Measurements from ENCODE around the gene CMIP. TPM values are rescaled to one million over a fixed set of nuclear protein-coding genes. Genes with fewer than 3 reads are reported as not detected.

Gene CMIP
- total RNA-seq, 5 donors from 2014 or later (not counting 1 experiment from before 2014, with no cell fraction given): 39.8 to 55.9 (median 42.6) TPM

- no peak overlapping the region for H3K27ac ChIP-seq (ENCODE audit: low read length)
- H3K4me1 Mint-ChIP-seq: peaks cover 14 to 16% (median 14%) of the 10 kb centered on the region in 3 donors
- H3K27me3 Mint-ChIP-seq: no peaks in the 10 kb centered on the region
- H3K27ac Mint-ChIP-seq: peak overlapping the region in 1 of 2 donors; percentile 1
- CTCF ChIA-PET: no interaction called here
- POLR2A ChIA-PET: no interaction called here
- WGBS (ENCODE audit: insufficient coverage): 60% methylated on average over 4 of the region's 4 CpGs
- H3K36me3 Mint-ChIP-seq: no peaks in the 10 kb centered on the region
- H3K9me3 Mint-ChIP-seq: no peaks in the 10 kb centered on the region
- H3K4me1 ChIP-seq (ENCODE audit: control insufficient read depth in 1 of 2, extremely low read depth in 1 of 2, insufficient read depth in 2 of 2, low read length in 2 of 2): peaks cover 0 to 17% of the 10 kb centered on the region in 2 experiments
- H3K9me3 ChIP-seq: no peaks in the 10 kb centered on the region
- no peak overlapping the region for H3K4me3 ChIP-seq (ENCODE audit: control insufficient read depth in 1 of 2, extremely low read depth in 1 of 2, low read length in 1 of 2)
- DNase-seq (no peak), ATAC-seq (replicated peaks in 1 of 4) (no peak)
- H3K4me3 Mint-ChIP-seq: no peak overlapping the region
- no peaks in the 10 kb centered on the region for H3K36me3 ChIP-seq (ENCODE audit: control insufficient read depth in 2 of 2, extremely low read depth in 1 of 2, insufficient read depth in 1 of 2, low read length in 1 of 2)
- H3K27me3 ChIP-seq (replicated peaks in 1 of 2; ENCODE audit: control insufficient read depth in 2 of 2, extremely low read depth in 1 of 2, insufficient read depth in 2 of 2, low read length in 1 of 2): peaks cover 0 to 4% of the 10 kb centered on the region in 2 experiments
Observed at GRCh38 chr16:81728435-81728834, 283.8 kb downstream of the CMIP start.

- ChIA-PET POLR2A (no interaction called here), CTCF (interaction anchor here (0.6 to 1.3 kb wide), 4 partner anchors 10 to 327 kb away, joined by 3 to 12 read pairs (median 6); no protein-coding TSS in a partner anchor)
- no peaks in the 10 kb centered on the region for H3K9me3 ChIP-seq
- DNase-seq (peak in 1 of 35 experiments; percentile 32), ATAC-seq (replicated peaks in 1 of 4) (no peak)
- no peaks in the 10 kb centered on the region for H3K27me3 Mint-ChIP-seq
- peak overlapping the region; percentile 55 to 58 for H3K27ac Mint-ChIP-seq
- no peaks in the 10 kb centered on the region for H3K36me3 Mint-ChIP-seq
- 95% methylated on average over 11 of the region's 16 CpGs for WGBS (ENCODE audit: insufficient coverage)
- H3K4me1 ChIP-seq (ENCODE audit: control insufficient read depth in 1 of 2, extremely low read depth in 1 of 2, insufficient read depth in 2 of 2, low read length in 2 of 2): peaks cover 0 to 17% of the 10 kb centered on the region in 2 experiments
- no peak overlapping the region for H3K4me3 ChIP-seq (ENCODE audit: control insufficient read depth in 1 of 2, extremely low read depth in 1 of 2, low read length in 1 of 2)
- no peaks in the 10 kb centered on the region for H3K9me3 Mint-ChIP-seq
- no peak overlapping the region for H3K27ac ChIP-seq (ENCODE audit: low read length)
- H3K27me3 ChIP-seq (replicated peaks in 1 of 2; ENCODE audit: control insufficient read depth in 2 of 2, extremely low read depth in 1 of 2, insufficient read depth in 2 of 2, low read length in 1 of 2): peaks cover 0 to 4% of the 10 kb centered on the region in 2 experiments
- no peaks in the 10 kb centered on the region for H3K36me3 ChIP-seq (ENCODE audit: control insufficient read depth in 2 of 2, extremely low read depth in 1 of 2, insufficient read depth in 1 of 2, low read length in 1 of 2)
- peaks cover 14 to 16% (median 14%) of the 10 kb centered on the region in 3 donors for H3K4me1 Mint-ChIP-seq
- peak overlapping the region; percentile 51 to 94 (median 69) for H3K4me3 Mint-ChIP-seq
Observed at GRCh38 chr16:81729451-81729850, 284.8 kb downstream of the CMIP start.

- Mint-ChIP-seq H3K4me3 (peak overlapping the region; percentile 74 to 94 (median 84)), H3K9me3 (no peaks in the 10 kb centered on the region), H3K27me3 (no peaks in the 10 kb centered on the region), H3K27ac (peak overlapping the region; percentile 89 to 90), H3K4me1 (peaks cover 14 to 16% (median 14%) of the 10 kb centered on the region in 3 donors), H3K36me3 (no peaks in the 10 kb centered on the region)
- ATAC-seq (replicated peaks in 1 of 4) (peak; percentile 93 to 95 (median 95)), DNase-seq (peak in 34 of 35 experiments; percentile 15 to 73 (median 48))
- peak overlapping the region; percentile 49 to 57 for H3K4me3 ChIP-seq (ENCODE audit: control insufficient read depth in 1 of 2, extremely low read depth in 1 of 2, low read length in 1 of 2)
- no peaks in the 10 kb centered on the region for H3K27me3 ChIP-seq (replicated peaks in 1 of 2; ENCODE audit: control insufficient read depth in 2 of 2, extremely low read depth in 1 of 2, insufficient read depth in 2 of 2, low read length in 1 of 2)
- ChIA-PET CTCF (interaction anchor here (0.6 to 1.3 kb wide), 8 partner anchors 11 to 365 kb away, joined by 3 to 12 read pairs (median 3); no protein-coding TSS in a partner anchor), POLR2A (interaction anchor here (0.6 kb wide), 3 partner anchors 271 to 716 kb away, joined by 3 to 7 read pairs (median 6); no protein-coding TSS in a partner anchor)
- no peaks in the 10 kb centered on the region for H3K36me3 ChIP-seq (ENCODE audit: control insufficient read depth in 2 of 2, extremely low read depth in 1 of 2, insufficient read depth in 1 of 2, low read length in 1 of 2)
- H3K27ac ChIP-seq (ENCODE audit: low read length): peak overlapping the region; percentile 62
- H3K4me1 ChIP-seq (ENCODE audit: control insufficient read depth in 1 of 2, extremely low read depth in 1 of 2, insufficient read depth in 2 of 2, low read length in 2 of 2): peaks cover 0 to 17% of the 10 kb centered on the region in 2 experiments
- H3K9me3 ChIP-seq: no peaks in the 10 kb centered on the region
- whole genome bisulfite sequencing (ENCODE audit: insufficient coverage): 12% methylated on average over 36 of the region's 47 CpGs
Observed at GRCh38 chr16:81730090-81731051, 285.8 kb downstream of the CMIP start.

- 93% methylated on average over 7 of the region's 8 CpGs for WGBS (ENCODE audit: insufficient coverage)
- Mint-ChIP-seq H3K36me3 (no peaks in the 10 kb centered on the region), H3K4me3 (no peak overlapping the region), H3K9me3 (no peaks in the 10 kb centered on the region), H3K27me3 (no peaks in the 10 kb centered on the region), H3K4me1 (peaks cover 14 to 16% (median 14%) of the 10 kb centered on the region in 3 donors), H3K27ac (peak overlapping the region in 1 of 2 donors; percentile 34)
- no peak overlapping the region for H3K27ac ChIP-seq (ENCODE audit: low read length)
- H3K9me3 ChIP-seq: no peaks in the 10 kb centered on the region
- no peak overlapping the region for H3K4me3 ChIP-seq (ENCODE audit: control insufficient read depth in 1 of 2, extremely low read depth in 1 of 2, low read length in 1 of 2)
- no peaks in the 10 kb centered on the region for H3K36me3 ChIP-seq (ENCODE audit: control insufficient read depth in 2 of 2, extremely low read depth in 1 of 2, insufficient read depth in 1 of 2, low read length in 1 of 2)
- ATAC-seq (replicated peaks in 1 of 4) (no peak), DNase-seq (no peak)
- H3K4me1 ChIP-seq (ENCODE audit: control insufficient read depth in 1 of 2, extremely low read depth in 1 of 2, insufficient read depth in 2 of 2, low read length in 2 of 2): peaks cover 0 to 17% of the 10 kb centered on the region in 2 experiments
- ChIA-PET CTCF (interaction anchor here in 1 of 2 donors (0.7 kb wide), 2 partner anchors 13 to 68 kb away, joined by 3 read pairs; no protein-coding TSS in a partner anchor), POLR2A (no interaction called here)
- H3K27me3 ChIP-seq (replicated peaks in 1 of 2; ENCODE audit: control insufficient read depth in 2 of 2, extremely low read depth in 1 of 2, insufficient read depth in 2 of 2, low read length in 1 of 2): no peaks in the 10 kb centered on the region
Observed at GRCh38 chr16:81731649-81732048, 287.0 kb downstream of the CMIP start.

GRCh38 chr16:81732699-81733098 is 288.1 kb downstream of the CMIP start:
- H3K9me3 ChIP-seq: no peaks in the 10 kb centered on the region
- no peaks in the 10 kb centered on the region for H3K27me3 ChIP-seq (replicated peaks in 1 of 2; ENCODE audit: control insufficient read depth in 2 of 2, extremely low read depth in 1 of 2, insufficient read depth in 2 of 2, low read length in 1 of 2)
- no peak for DNase-seq
- no peak for ATAC-seq (replicated peaks in 1 of 4)
- H3K27ac Mint-ChIP-seq: no peak overlapping the region
- no peak overlapping the region for H3K4me3 Mint-ChIP-seq
- CTCF ChIA-PET: no interaction called here
- POLR2A ChIA-PET: no interaction called here
- no peaks in the 10 kb centered on the region for H3K9me3 Mint-ChIP-seq
- WGBS (ENCODE audit: insufficient coverage): 86% methylated on average over 1 of the region's 1 CpG
- no peaks in the 10 kb centered on the region for H3K27me3 Mint-ChIP-seq
- peaks cover 0 to 20% of the 10 kb centered on the region in 2 experiments for H3K4me1 ChIP-seq (ENCODE audit: control insufficient read depth in 1 of 2, extremely low read depth in 1 of 2, insufficient read depth in 2 of 2, low read length in 2 of 2)
- H3K36me3 ChIP-seq (ENCODE audit: control insufficient read depth in 2 of 2, extremely low read depth in 1 of 2, insufficient read depth in 1 of 2, low read length in 1 of 2): no peaks in the 10 kb centered on the region
- no peaks in the 10 kb centered on the region for H3K36me3 Mint-ChIP-seq
- H3K4me1 Mint-ChIP-seq: peaks cover 15 to 17% (median 17%) of the 10 kb centered on the region in 3 donors
- no peak overlapping the region for H3K27ac ChIP-seq (ENCODE audit: low read length)
- H3K4me3 ChIP-seq (ENCODE audit: control insufficient read depth in 1 of 2, extremely low read depth in 1 of 2, low read length in 1 of 2): no peak overlapping the region

GRCh38 chr16:81733295-81733694 is 288.7 kb downstream of the CMIP start:
- 87% methylated on average over 1 of the region's 1 CpG for WGBS (ENCODE audit: insufficient coverage)

More at GRCh38 chr16:81733295-81733694, 288.7 kb downstream of the CMIP start:
- H3K4me3 ChIP-seq (ENCODE audit: control insufficient read depth in 1 of 2, extremely low read depth in 1 of 2, low read length in 1 of 2): no peak overlapping the region
- POLR2A ChIA-PET: interaction anchor here in 1 of 2 donors (0.7 kb wide), 1 partner anchor 266 kb away, joined by 5 read pairs; no protein-coding TSS in a partner anchor
- Mint-ChIP-seq H3K27me3 (no peaks in the 10 kb centered on the region), H3K9me3 (no peaks in the 10 kb centered on the region), H3K4me3 (no peak overlapping the region), H3K4me1 (peaks cover 21 to 23% (median 23%) of the 10 kb centered on the region in 3 donors), H3K27ac (peak overlapping the region in 1 of 2 donors; percentile 2), H3K36me3 (no peaks in the 10 kb centered on the region)
- CTCF ChIA-PET: no interaction called here
- DNase-seq (no peak), ATAC-seq (replicated peaks in 1 of 4) (no peak)
- no peak overlapping the region for H3K27ac ChIP-seq (ENCODE audit: low read length)
- H3K4me1 ChIP-seq (ENCODE audit: control insufficient read depth in 1 of 2, extremely low read depth in 1 of 2, insufficient read depth in 2 of 2, low read length in 2 of 2): peaks cover 2 to 26% of the 10 kb centered on the region in 2 experiments
- H3K9me3 ChIP-seq: no peaks in the 10 kb centered on the region
- no peaks in the 10 kb centered on the region for H3K27me3 ChIP-seq (replicated peaks in 1 of 2; ENCODE audit: control insufficient read depth in 2 of 2, extremely low read depth in 1 of 2, insufficient read depth in 2 of 2, low read length in 1 of 2)
- H3K36me3 ChIP-seq (ENCODE audit: control insufficient read depth in 2 of 2, extremely low read depth in 1 of 2, insufficient read depth in 1 of 2, low read length in 1 of 2): no peaks in the 10 kb centered on the region

All from T-cell (primary cell).